NCI-H510A treated with DMSO at 0.1 percent for 48 hours (cell line): ENCODE results near the gene DNAH12.
"Not testable (repeated sequence)": the region's sequence is repeated elsewhere in the genome, so short reads cannot be mapped to it uniquely, and the experiment has no call there.

ENCODE experiments used
- DNase-seq: peaks from one replicate; lab custom pipeline; 2025; lab: John Stamatoyannopoulos, UW

Gene DNAH12

GRCh38 chr3:57303520-57303919, 240.6 kb downstream of the DNAH12 start:
- DNase-seq: not testable (repeated sequence)

GRCh38 chr3:57298041-57298440, 246.1 kb downstream of the DNAH12 start:
- no peak for DNase-seq

- no peak for DNase-seq
Observed at GRCh38 chr3:57292897-57293526, 251.1 kb downstream of the DNAH12 start.

- DNase-seq: no peak
Observed at GRCh38 chr3:57292159-57292896, 251.8 kb downstream of the DNAH12 start, which contains the start of gene ASB14. ASB14 (minus strand) TSS chr3:57292685; CDS start chr3:57292033, 652 bp downstream.

GRCh38 chr3:57288403-57288802, 255.7 kb downstream of the DNAH12 start:
- DNase-seq: no peak

- no peak for DNase-seq
Observed at GRCh38 chr3:57287205-57287604, 256.9 kb downstream of the DNAH12 start.

GRCh38 chr3:57283334-57283733, 260.8 kb downstream of the DNAH12 start:
- no peak for DNase-seq

- DNase-seq: no peak
Observed at GRCh38 chr3:57281715-57282114, 262.4 kb downstream of the DNAH12 start.

- DNase-seq: no peak
Observed at GRCh38 chr3:57279685-57280084, 264.5 kb downstream of the DNAH12 start.

GRCh38 chr3:57278237-57278636, 265.9 kb downstream of the DNAH12 start:
- DNase-seq: no peak

- no peak for DNase-seq
Observed at GRCh38 chr3:57275393-57275792, 268.8 kb downstream of the DNAH12 start.

- DNase-seq: no peak
Observed at GRCh38 chr3:57274845-57275244, 269.3 kb downstream of the DNAH12 start.

GRCh38 chr3:57268416-57268815, 275.7 kb downstream of the DNAH12 start:
- DNase-seq: no peak

- no peak for DNase-seq
Observed at GRCh38 chr3:57261929-57262328, 282.2 kb downstream of the DNAH12 start.

- no peak for DNase-seq
Observed at GRCh38 chr3:57261119-57261518, 283.0 kb downstream of the DNAH12 start.

GRCh38 chr3:57257678-57258077, 286.5 kb downstream of the DNAH12 start:
- no peak for DNase-seq

- no peak for DNase-seq
Observed at GRCh38 chr3:57256844-57257243, 287.3 kb downstream of the DNAH12 start.

GRCh38 chr3:57252404-57252803, 291.7 kb downstream of the DNAH12 start:
- no peak for DNase-seq

GRCh38 chr3:57244946-57245345, 299.2 kb downstream of the DNAH12 start:
- no peak for DNase-seq
